ENCODE data around the gene NEB.

GRCh38 chr2:151522556-151522955, 211.7 kb downstream of the NEB start:
- TF ChIP-seq POLR2A (IDR thresholded peaks at IDR 0.05) = no peak
- TF ChIP-seq EP300 (IDR thresholded peaks at IDR 0.05) = no peak
